Measurements from ENCODE around the gene EPGN.

EPGN gene

DNA sequence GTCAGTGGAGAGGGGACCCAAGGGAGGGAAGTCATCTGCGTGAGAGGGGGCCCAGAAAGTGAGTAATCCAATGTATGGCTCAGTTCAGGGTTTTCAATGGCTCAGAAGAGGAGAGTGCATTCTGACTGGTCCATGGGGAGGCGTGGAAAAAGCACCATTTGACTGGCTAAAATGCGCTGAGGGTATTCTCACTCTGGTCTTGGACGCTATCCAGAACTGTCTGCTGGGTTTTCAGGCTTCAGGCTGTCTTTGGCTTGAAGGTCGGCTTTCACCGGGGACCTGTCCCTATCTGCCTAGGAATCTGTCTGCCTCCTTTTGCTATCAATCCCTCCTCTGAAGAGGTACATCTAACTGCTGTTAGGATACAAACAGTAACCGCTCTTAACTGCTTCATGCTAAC lies 26.4 kb downstream of the EPGN start:
- Histone ChIP-seq H3K4me2 (ENCODE audit: low read depth, low read length, poor library complexity, severe bottlenecking) (no peak overlapping the region), H3K36me3 (ENCODE audit: low read length) (no peaks in the 10 kb centered on the region), H3K9me2 (replicated peaks; ENCODE audit: insufficient read depth, low read length) (no peaks in the 10 kb centered on the region), H3F3A (ENCODE audit: insufficient read depth) (no peaks in the 10 kb centered on the region), H4K20me1 (ENCODE audit: low read depth, low read length) (no peaks in the 10 kb centered on the region), H2AFZ (ENCODE audit: low read depth, low read length, severe bottlenecking) (no peak overlapping the region), H3K9me3 (ENCODE audit: insufficient read depth, low read length) (no peaks in the 10 kb centered on the region), H3K79me2 (ENCODE audit: insufficient read depth, low read length) (no peaks in the 10 kb centered on the region), H3K27ac (ENCODE audit: low read depth, low read length) (no peak overlapping the region), H3K9ac (ENCODE audit: low read length) (no peak overlapping the region), H3K4me3 (ENCODE audit: insufficient read depth, low read length, poor library complexity, severe bottlenecking) (no peak overlapping the region), H3K27me3 (ENCODE audit: low read length) (no peaks in the 10 kb centered on the region)
- no peak for TF ChIP-seq EZH2phosphoT487 (conservative IDR thresholded peaks at IDR 0.05; ENCODE audit: low read length)
- TF ChIP-seq, protein P1, sequence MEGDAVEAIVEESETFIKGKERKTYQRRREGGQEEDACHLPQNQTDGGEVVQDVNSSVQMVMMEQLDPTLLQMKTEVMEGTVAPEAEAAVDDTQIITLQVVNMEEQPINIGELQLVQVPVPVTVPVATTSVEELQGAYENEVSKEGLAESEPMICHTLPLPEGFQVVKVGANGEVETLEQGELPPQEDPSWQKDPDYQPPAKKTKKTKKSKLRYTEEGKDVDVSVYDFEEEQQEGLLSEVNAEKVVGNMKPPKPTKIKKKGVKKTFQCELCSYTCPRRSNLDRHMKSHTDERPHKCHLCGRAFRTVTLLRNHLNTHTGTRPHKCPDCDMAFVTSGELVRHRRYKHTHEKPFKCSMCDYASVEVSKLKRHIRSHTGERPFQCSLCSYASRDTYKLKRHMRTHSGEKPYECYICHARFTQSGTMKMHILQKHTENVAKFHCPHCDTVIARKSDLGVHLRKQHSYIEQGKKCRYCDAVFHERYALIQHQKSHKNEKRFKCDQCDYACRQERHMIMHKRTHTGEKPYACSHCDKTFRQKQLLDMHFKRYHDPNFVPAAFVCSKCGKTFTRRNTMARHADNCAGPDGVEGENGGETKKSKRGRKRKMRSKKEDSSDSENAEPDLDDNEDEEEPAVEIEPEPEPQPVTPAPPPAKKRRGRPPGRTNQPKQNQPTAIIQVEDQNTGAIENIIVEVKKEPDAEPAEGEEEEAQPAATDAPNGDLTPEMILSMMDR (IDR thresholded peaks at IDR 0.05; ENCODE audit: insufficient read depth, low read length, poor library complexity, severe bottlenecking), result no peak

DNA sequence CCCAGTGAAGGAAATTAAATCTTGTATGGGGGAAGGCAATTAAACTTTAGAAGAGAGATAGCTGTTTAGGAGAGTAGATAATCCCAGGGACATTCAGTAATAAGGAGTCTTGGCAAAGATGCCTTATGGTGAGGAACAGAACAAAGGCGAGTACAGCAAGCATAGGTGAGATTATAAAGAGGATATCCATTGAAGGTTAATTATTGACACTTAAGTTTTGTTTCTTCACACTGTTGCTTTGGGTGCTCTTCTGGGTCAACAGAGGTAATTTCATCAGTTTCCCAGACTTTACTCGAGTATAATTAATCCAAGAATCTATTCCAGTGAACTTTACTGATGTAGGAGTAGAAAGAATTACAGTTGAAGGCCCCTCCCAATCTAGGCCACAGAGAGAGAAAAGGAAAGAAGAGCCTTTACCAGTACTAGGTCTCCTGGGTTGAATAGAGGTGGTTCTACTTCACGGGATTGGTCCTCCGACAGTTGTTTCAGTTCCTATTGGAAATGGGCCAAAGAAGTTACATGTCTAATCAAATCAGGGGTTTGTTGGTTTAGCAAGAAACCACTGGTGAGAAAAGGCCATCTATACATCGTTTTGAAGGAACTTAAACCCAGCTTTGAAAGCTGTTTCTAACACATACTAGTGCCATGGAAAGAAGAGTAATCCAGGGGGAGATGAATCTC lies 27.2 kb downstream of the EPGN start:
- Histone ChIP-seq H3K4me2 (ENCODE audit: low read depth, low read length, poor library complexity, severe bottlenecking) (no peak overlapping the region), H3K9me3 (ENCODE audit: insufficient read depth, low read length) (no peaks in the 10 kb centered on the region), H2AFZ (ENCODE audit: low read depth, low read length, severe bottlenecking) (no peak overlapping the region), H3K79me2 (ENCODE audit: insufficient read depth, low read length) (no peaks in the 10 kb centered on the region), H4K20me1 (ENCODE audit: low read depth, low read length) (no peaks in the 10 kb centered on the region), H3K9ac (ENCODE audit: low read length) (no peak overlapping the region), H3K27me3 (ENCODE audit: low read length) (no peaks in the 10 kb centered on the region), H3K27ac (ENCODE audit: low read depth, low read length) (no peak overlapping the region), H3K4me3 (ENCODE audit: insufficient read depth, low read length, poor library complexity, severe bottlenecking) (no peak overlapping the region), H3K9me2 (replicated peaks; ENCODE audit: insufficient read depth, low read length) (no peaks in the 10 kb centered on the region), H3F3A (ENCODE audit: insufficient read depth) (no peaks in the 10 kb centered on the region), H3K36me3 (ENCODE audit: low read length) (no peaks in the 10 kb centered on the region)
- TF ChIP-seq, protein P1 (IDR thresholded peaks at IDR 0.05; ENCODE audit: insufficient read depth, low read length, poor library complexity, severe bottlenecking), result no peak
- TF ChIP-seq EZH2phosphoT487 (conservative IDR thresholded peaks at IDR 0.05; ENCODE audit: low read length), result no peak

DNA sequence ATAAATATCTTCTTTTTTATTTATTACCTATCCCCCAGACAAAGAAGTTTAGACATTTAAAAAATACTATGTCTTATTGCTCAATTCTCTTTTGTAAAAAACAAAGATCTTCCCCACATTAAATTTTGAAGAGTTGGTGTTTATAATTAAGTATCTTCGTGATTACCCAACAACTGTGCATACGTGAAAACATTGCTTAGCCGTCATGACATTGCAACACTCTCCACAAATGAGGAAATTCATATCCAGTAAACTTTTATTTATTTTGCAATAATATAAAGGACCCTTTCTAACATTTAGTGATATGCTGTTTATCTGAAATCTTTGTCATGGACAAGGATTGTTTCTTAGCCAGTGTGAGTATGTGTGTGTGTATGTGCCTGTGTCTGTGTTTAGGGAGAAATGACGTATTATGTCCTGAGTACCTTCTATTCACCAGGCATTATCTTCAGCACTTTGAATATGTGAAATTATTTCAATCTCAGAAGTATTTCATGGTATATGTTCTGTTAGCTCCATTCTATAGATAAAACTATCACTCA lies 30.6 kb downstream of the EPGN start:
- H3K4me3 ChIP-seq (ENCODE audit: insufficient read depth, low read length, poor library complexity, severe bottlenecking), result no peak overlapping the region
- no peaks in the 10 kb centered on the region for H3K36me3 ChIP-seq (ENCODE audit: low read length)
- H3K9me2 ChIP-seq (replicated peaks; ENCODE audit: insufficient read depth, low read length), result no peaks in the 10 kb centered on the region
- no peak overlapping the region for H2AFZ ChIP-seq (ENCODE audit: low read depth, low read length, severe bottlenecking)
- H3K4me2 ChIP-seq (ENCODE audit: low read depth, low read length, poor library complexity, severe bottlenecking), result no peak overlapping the region
- no peaks in the 10 kb centered on the region for H3K79me2 ChIP-seq (ENCODE audit: insufficient read depth, low read length)
- H4K20me1 ChIP-seq (ENCODE audit: low read depth, low read length), result no peaks in the 10 kb centered on the region
- no peaks in the 10 kb centered on the region for H3K9me3 ChIP-seq (ENCODE audit: insufficient read depth, low read length)
- no peak overlapping the region for H3K27ac ChIP-seq (ENCODE audit: low read depth, low read length)
- H3K9ac ChIP-seq (ENCODE audit: low read length), result no peak overlapping the region
- TF ChIP-seq EZH2phosphoT487 (conservative IDR thresholded peaks at IDR 0.05; ENCODE audit: low read length), result no peak
- TF ChIP-seq, protein P1 (IDR thresholded peaks at IDR 0.05; ENCODE audit: insufficient read depth, low read length, poor library complexity, severe bottlenecking), result no peak
- no peaks in the 10 kb centered on the region for H3F3A ChIP-seq (ENCODE audit: insufficient read depth)
- H3K27me3 ChIP-seq (ENCODE audit: low read length), result no peaks in the 10 kb centered on the region
